Activated T-cell treated with anti-CD3 and anti-CD28 coated beads for 48 hours (primary cell): ENCODE measurements around the gene KLF3.

Experiments
- DNase-seq: peaks from one replicate; pipeline ENCODE4 v3.0.0-alpha.2; 2020; ENCODE audit warnings: low read depth

Gene KLF3

GRCh38 chr4:38656111-38656510 lies 7.9 kb upstream of the KLF3 start:
- DNase-seq: no peak

DNA sequence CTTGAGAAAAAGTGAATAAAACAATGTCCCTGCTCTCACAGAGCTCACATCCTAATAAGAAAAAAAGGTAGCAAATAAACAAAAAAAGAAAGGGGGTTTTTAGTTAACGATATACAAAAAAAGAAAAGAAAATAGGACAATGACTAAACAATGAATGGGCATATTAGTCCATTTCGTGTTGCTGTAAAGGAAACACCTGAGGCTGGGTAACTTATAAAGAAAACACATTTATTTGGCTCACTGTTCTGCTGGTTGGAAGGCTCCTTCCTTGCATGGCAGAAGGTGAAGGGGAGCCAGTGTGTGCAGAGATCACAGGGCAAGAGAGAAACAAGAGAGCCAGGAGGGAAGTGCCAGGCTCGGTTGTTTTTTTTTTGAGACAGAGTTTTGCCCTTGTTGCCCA lies 4.7 kb upstream of the KLF3 start:
- DNase-seq: no peak

DNA sequence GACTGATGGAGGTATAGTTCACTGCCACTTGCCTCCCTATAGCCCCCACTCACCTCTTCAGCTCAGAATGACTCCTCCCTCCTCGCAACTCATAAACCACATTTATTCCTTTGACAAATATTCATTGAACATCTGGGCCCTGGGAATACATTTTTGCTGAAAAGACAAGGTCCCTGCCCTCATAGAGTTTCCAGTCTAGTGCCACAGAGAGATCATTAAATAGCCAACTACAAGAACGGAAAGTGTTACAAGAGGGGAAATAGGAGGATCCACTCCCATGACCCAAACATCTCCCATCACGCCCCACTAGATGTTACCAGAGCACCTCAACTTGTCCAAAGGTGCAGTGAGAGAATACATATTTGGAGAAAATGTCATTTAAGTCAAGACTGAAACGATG lies 3.2 kb upstream of the KLF3 start:
- DNase-seq: no peak

DNA sequence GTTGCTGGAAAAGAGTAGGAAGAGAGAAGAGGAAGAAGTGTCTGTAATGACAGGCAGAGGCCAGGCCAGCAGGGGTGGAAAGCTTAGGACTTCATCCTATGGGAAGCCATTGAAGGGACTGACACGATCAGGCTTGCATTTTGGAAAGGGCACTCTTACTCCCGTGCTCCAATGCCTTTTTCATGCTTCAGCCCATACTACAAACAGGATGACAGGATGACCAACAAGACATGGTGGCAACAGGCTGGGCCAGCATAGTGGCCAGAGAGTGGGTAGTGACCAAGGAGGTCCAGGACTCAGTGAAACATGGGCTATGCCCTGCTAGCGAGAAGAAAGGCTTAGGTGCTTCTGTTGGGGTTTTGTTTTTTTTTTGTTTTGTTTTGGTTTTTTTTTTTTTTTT lies 2.6 kb upstream of the KLF3 start:
- DNase-seq: no peak

GRCh38 chr4:38662522-38663089 lies 1.4 kb upstream of the KLF3 start:
- DNase-seq: no peak

GRCh38 chr4:38663090-38663800 lies 754 bp upstream of the KLF3 start:
- DNase-seq: peak; percentile 53

DNA sequence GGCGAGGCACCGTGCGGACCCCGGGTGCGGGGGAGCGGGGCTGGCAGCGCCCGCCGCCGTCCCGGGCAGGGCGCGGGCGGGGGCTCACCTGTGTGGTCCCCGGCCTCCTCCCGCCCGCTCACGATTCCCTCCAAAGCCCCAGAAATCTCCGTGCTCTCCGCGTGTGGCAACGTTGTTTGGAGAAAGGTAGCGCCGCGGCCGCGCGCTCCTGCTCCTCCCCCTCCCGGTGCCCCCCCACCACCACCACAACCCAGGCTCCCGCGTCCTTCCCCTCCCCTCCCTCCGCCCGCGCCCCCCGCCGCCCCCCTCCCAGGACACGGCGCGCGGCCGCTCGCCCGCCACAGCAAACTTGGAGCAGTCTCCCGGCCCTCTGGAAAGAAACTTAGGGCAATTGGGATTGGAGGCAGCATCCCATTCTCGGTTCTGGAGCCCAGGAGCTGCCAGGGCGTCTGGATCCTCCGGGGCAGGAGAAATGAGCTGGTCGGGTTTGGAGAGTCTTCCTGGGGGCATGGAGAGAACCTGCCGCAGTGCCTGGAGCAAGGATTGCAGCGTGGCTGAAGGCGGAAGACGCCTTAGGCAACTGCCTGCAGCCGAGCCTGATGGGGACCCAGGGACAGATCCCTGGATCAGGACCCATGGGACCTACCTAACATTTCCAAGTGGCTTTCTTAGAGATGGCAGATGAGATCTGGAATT lies 855 bp downstream of the KLF3 start:
- no peak for DNase-seq

DNA sequence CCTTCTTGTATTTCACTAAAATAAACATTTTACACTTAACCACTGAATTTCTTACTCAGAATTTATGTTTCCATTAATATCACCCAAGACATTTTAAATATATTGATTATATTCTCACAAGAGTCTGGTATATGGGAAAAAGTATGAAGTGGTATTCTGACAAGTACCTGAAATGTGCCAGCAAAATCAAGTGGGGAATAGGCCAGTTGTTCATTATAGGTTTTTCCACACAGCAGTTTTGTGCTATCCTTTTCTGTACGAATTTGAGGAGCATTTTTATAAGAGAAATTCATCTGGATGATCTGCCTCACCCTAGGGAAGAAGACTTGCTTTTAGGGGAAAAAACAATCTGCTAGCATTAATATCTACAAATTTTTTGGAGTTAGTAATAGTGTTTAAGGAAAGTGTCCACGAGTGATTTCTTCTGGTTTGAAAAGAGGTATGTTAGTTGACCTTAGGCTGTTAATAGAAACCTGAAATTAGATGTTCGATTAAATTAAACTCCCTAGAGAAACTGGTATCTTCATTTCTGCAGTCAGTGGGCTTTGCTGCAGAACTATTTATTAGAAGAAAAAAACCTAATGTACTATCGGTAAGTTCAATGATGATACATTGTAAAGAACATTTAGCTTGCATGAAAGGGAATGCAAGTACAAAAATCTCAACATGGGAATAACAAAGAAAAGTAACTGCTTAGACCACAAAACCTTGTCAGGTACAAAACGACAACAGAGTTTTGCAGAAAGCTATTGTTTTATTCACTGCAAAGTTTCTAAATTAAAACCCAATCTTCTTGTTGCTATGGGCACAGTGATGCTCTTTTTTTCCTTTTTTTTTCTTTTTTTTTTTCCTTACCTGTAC lies 1.8 kb downstream of the KLF3 start:
- no peak for DNase-seq

GRCh38 chr4:38666766-38667084 lies 2.7 kb downstream of the KLF3 start:
- DNase-seq: no peak

GRCh38 chr4:38667085-38667893 lies 3.3 kb downstream of the KLF3 start:
- no peak for DNase-seq

DNA sequence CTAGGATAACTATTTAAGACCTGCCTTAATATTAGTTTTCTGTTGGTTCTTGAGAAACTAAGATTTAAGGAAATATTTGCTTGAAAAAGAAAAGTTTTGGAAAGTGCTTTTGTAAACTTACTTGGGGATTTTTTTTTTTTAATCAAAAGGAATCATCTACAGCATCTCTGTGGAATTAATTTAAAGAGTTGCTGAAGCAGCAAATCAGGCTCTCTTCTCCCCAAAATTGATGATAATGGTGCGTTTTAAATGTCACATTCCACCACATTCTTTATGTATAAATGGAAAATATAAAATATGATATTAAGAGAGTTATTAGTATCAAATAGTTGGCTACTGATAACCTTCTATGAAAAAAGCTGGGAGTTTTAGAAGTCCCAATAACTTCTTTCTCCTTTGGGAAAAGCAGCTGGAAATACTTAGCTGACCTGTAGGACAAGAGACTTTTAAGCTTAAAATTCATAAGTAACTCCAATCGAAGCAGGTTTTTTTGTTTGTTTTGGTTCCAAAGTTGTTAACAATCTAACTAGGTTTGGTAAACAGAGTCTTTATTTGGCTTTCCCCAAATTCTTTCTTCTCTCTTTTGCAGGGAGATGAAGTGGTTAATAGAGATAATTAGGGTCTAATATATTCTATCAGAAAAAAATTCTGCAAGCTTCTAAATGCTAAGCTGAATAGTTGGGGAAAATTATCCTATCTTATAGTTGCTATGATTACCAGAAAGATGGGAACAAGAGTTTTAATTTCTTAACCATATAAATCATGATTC lies 4.4 kb downstream of the KLF3 start:
- DNase-seq: no peak

GRCh38 chr4:38669208-38669607 lies 5.2 kb downstream of the KLF3 start:
- DNase-seq: no peak

DNA sequence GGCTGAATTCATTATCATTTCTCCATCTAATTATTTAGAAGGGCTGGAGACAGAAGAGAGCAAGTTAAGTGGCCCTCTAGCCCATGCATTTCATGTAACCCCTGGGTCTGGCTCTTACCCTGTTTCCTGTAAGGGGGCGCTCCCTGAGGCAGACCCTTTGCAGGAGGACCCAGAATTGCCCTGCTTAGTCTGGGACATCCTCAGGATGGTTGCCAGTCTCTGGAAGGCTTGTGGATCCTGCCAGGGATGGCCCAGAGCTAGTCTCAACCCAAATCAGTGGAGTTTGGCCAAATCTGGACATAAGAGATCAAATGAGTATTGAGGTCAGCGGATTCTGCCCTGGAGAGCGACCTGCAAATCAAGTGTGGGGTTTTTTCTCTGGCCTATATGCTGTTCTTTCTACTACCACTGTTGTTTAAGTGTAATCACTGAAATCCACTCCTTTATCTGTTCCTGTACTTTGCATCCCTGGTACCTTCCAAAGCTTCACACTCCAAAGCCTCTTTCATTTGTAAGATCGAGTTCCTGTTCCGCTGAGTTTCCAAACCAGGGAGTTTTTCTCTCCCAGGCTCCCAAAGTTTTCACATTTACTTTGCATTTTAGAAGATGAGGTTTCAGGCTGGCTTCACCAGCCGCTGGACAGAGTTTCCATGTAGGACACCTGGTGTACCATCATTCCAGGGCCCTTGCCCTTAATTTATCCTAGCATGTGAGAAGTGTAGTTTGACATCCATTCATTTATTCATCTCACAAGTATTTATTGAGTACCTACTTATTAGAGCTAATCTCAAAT lies 6.3 kb downstream of the KLF3 start:
- no peak for DNase-seq

- DNase-seq: no peak
Observed at GRCh38 chr4:38670939-38671591, 7.1 kb downstream of the KLF3 start.

DNA sequence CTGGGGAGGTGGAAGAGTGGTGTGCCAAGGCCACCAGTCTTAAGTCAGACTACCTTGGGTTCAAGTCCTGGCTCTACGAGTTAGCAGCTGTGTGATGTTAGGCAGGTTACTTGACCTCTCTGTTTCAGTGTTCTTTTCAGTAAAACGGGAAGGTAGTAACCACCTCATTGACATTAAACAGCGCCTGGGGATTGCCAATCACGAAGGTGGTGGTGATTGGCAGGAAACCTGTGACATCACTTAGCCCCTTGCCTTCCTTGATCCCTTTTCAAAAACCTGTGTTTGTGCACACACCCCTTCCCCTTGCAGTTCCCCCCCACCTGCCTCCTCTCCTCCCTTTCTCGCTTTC lies 7.6 kb downstream of the KLF3 start:
- DNase-seq: no peak

GRCh38 chr4:38672074-38672396 lies 8.0 kb downstream of the KLF3 start:
- DNase-seq: no peak

DNA sequence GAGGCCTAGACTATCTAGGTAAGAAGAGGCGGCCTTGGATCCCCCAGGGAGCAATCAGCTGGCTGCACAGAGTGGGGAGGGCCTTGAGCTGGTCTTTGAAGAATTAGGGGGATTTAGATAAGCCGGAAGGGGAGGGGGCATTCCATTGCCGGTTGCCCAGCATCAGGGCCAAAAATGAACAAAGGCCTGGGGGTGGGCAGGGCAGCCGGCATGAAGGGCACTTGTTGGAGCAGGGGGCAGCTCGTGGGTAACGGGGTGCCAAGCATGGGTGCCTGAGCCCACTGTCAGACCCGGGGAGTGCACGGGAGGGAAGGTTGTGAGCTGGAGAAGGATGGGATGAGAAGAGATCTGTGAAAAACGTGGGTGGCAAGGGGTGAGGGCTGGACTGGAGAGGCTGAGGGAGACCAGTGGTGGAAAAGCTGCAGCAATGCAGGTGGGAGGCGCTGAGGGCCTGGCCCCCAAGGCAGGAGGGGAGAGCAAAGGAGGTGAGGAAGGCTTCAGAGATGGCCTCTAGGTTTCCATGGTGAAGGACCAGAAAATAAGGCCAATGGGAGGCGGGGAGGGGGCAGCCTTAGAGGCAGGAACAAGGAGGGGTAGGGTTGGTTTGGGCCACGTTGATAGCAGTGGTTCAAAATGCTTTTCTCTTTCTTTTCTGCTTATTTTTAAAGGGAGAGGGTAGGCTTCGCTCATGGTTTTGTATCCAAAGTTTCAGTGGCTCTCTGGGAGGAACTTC lies 8.6 kb downstream of the KLF3 start:
- DNase-seq: no peak

- no peak for DNase-seq
Observed at GRCh38 chr4:38673130-38673978, 9.4 kb downstream of the KLF3 start.
